Prostate gland (tissue), 2 donors: Measurements from ENCODE around the gene NUDT4B. TPM values are rescaled to one million over a fixed set of nuclear protein-coding genes. Genes with fewer than 3 reads are reported as not detected.
"Not testable (repeated sequence)": the region's sequence is repeated elsewhere in the genome, so short reads cannot be mapped to it uniquely, and the experiment has no call there.

ENCODE experiments used
- DNase-seq: peaks from one replicate; pipeline ENCODE4 v3.0.0-alpha.2; 2019; ENCODE audit warnings: low spot score
- H3K27ac ChIP-seq, 2 donors: fragments of 200-600 bp; sonication (generic); 2 replicates each; pipeline ENCODE4 v1.5.1; 2017 to 2019
- H3K27me3 ChIP-seq: fragments of 200-600 bp; sonication (generic); replicated peaks from 2 replicates; pipeline ENCODE4 v1.5.1; 2019; ENCODE audit not compliant: insufficient read depth
- H3K36me3 ChIP-seq, 2 donors: fragments of 200-600 bp; sonication (generic); 1 replicate in 1 of 2; 2 replicates in 1 of 2; pipeline versions ENCODE4 v1.5.1 to v1.8.1; 2017 to 2019
- H3K4me1 ChIP-seq: fragments of 200-600 bp; sonication (generic); replicated peaks from 2 replicates; pipeline ENCODE4 v1.5.1; 2019
- H3K4me3 ChIP-seq, 2 donors: fragments of 200-600 bp; sonication (generic); 2 replicates each; pipeline ENCODE4 v1.5.1; 2017 to 2019
- H3K9me3 ChIP-seq: fragments of 200-600 bp; sonication (generic); 2 replicates; pipeline ENCODE4 v1.5.1; 2017
- WGBS: methylation state at CpG from one replicate; pipeline ENCODE4 v1.1.5; 2018; 5-methylcytosine and 5-hydroxymethylcytosine counted together
- intact Hi-C: fragments of 100-400 bp; cut with DNase I; formaldehyde crosslinking; loops from one replicate; pipeline ENCODE4 v1.14.2; 2022
- total RNA-seq, 2 donors: library from RNA; depleted of rRNA; stranded (reverse); fragments of >200 nt; gene quantifications; one replicate each; pipeline ENCODE4 v1.1.0, GENCODE V29; 2016

NUDT4B gene
- total RNA-seq, 2 donors from 2014 or later = 40.4 to 88.4 TPM

DNA sequence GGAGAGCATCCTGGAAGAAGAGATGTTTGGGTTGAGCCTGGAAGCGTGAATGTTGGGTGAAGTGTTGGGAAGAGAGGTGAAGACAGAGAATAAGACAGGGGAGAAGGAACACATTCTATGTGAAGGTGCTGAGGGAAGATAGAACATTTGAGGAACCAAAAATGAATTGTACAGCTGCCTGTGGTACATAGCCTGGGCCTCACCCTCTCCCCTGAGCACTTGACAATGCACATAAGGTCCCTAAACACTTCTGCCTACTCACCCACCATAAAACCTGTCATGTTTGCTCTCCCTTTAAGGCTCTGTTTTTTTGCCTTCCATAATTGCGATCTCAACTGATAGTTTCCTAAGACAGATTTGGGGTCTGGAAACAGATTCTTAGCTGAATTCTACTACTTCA, 25.8 kb upstream of the NUDT4B start:
- WGBS = 83% methylated on average over 1 of the region's 2 CpGs
- intact Hi-C loops, H3K9me3 ChIP-seq, H3K36me3 ChIP-seq, H3K27me3 ChIP-seq, H3K4me1 ChIP-seq, H3K27ac ChIP-seq, H3K4me3 ChIP-seq, DNase-seq: not testable (repeated sequence)

DNA sequence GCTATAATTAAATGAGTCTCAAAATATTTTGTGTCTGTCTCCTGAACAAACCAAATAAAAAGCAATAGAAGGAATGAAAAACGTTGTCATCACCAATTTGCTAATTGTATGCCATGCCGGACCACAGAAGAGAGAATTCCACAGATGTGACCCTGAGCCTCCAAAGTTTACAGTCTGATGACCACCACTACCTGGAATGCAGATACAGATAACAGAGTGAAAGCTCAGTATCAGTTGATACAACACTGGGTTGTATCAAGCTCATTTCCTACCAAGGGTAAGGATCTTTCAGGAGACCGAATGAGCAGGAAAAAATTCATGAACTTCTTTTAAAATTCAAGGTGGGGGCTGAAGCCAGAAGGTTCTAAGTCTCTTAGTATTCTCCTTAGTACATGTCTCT, 25.1 kb upstream of the NUDT4B start:
- H3K27ac ChIP-seq, H3K27me3 ChIP-seq, H3K36me3 ChIP-seq, H3K4me3 ChIP-seq, intact Hi-C loops, H3K4me1 ChIP-seq, DNase-seq, H3K9me3 ChIP-seq: not testable (repeated sequence)
- no CpG with 5 or more reads among the region's 3 CpGs for WGBS

DNA sequence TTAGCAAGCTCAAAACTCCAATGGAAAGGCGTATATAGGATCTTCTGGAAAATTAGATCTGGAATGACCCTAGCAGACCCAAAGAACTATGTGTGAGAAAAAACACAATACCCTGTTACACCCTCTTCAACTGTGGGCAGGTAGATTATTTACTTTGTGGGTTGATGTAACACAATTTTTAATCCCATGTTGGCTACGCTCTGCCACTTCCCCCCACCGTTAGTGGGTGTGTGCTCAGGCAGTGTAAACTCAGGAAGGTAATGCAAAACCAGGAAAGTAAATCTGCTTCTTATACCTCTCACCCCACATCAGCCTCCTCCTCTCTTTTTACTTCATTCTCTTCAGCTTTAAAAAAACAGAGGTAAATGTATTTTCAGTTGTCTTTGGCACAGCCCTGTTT, 23.7 kb upstream of the NUDT4B start:
- H3K4me3 ChIP-seq, H3K36me3 ChIP-seq, H3K9me3 ChIP-seq, H3K27ac ChIP-seq, intact Hi-C loops, H3K4me1 ChIP-seq, DNase-seq, H3K27me3 ChIP-seq: not testable (repeated sequence)
- no CpG with 5 or more reads among the region's 3 CpGs for whole genome bisulfite sequencing

DNA sequence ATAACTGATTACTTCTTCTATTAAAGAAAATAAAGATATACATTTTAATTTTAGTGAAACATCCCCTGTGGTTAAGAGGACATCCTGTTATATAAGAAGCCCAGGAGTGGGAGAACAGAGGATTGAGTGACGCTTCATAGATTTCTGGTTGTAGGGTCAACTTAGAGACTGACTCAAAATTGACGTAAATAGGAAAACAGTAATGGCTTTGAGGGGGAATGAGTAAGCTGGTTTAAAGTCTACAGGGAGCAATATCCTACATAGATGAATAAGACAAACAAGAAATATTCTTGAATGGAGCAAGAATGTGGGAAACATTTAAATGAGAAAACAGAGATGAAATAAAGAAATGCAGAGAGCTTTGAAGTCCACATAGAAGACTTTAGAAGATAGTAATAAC, 20.7 kb upstream of the NUDT4B start:
- H3K4me1 ChIP-seq, intact Hi-C loops, H3K27me3 ChIP-seq, DNase-seq, H3K4me3 ChIP-seq, H3K9me3 ChIP-seq, H3K36me3 ChIP-seq, H3K27ac ChIP-seq: not testable (repeated sequence)
- WGBS = no CpG with 5 or more reads among the region's 2 CpGs

DNA sequence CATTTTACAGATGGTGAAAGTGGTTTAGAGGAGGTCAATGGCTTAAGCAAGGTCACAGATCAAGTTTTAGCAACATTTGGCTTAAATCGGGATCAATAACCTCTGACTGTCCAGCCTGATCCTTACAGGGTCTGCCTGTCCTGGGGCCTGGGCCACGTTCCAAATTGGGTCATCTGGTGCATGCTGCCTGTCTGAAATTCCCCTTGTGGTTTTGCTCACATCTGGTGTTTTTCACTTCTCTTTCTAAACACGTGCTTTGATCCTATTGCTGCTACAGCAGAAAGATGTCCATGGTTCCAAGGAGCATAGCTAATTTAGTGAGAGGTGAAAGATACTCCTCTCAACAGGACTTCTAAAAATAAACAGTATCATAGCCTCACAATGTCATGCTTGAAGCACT, 19.4 kb upstream of the NUDT4B start:
- H3K4me3 ChIP-seq, intact Hi-C loops, H3K9me3 ChIP-seq, H3K36me3 ChIP-seq, H3K27ac ChIP-seq, H3K27me3 ChIP-seq, DNase-seq, H3K4me1 ChIP-seq: not testable (repeated sequence)
- no CpG with 5 or more reads among the region's 3 CpGs for WGBS

DNA sequence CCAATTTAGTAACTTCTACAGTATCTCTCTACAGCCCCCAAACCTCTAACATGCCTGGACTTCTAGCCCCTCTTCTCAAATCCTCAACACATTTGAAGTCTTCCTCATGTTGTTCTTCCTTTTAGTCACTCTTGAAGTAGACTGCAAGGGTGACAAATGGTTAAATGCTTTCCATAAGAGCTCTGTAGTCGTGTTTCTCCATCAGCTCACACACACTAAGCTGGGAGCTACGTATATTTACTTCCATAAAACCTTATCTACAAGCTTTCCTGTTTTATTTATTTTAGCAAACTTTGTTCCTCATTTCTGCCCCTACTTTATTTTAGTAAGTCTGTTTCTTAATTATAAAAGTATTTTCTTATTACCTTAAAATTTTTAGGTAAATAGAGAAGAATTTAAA, 19.0 kb upstream of the NUDT4B start:
- H3K4me3 ChIP-seq, H3K27ac ChIP-seq, H3K4me1 ChIP-seq, H3K27me3 ChIP-seq, H3K36me3 ChIP-seq, DNase-seq, intact Hi-C loops, H3K9me3 ChIP-seq: not testable (repeated sequence)
- WGBS = no CpG with 5 or more reads among the region's 2 CpGs

DNA sequence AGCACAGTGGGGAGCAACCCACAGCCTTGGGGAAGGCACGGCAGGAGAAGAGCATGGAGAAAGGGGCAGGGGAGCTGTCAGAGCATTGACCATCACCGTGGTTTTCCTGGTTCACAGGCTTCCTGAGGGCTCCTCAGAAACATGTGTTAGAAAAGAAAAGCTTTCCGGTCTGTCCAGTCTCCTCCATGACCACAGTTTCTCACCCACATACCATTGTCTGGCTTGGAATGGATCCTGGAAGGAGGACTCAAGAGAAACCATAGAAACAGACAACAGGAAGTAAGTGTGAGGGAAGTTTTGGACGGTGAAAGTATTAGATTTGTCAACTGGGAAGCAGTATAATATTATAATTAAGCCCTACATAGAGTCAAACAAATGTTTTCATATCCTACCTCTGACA, 16.3 kb upstream of the NUDT4B start:
- H3K27ac ChIP-seq, intact Hi-C loops, H3K4me1 ChIP-seq, H3K4me3 ChIP-seq, H3K27me3 ChIP-seq, H3K9me3 ChIP-seq, H3K36me3 ChIP-seq, DNase-seq: not testable (repeated sequence)
- WGBS = no CpG with 5 or more reads among the region's 4 CpGs

DNA sequence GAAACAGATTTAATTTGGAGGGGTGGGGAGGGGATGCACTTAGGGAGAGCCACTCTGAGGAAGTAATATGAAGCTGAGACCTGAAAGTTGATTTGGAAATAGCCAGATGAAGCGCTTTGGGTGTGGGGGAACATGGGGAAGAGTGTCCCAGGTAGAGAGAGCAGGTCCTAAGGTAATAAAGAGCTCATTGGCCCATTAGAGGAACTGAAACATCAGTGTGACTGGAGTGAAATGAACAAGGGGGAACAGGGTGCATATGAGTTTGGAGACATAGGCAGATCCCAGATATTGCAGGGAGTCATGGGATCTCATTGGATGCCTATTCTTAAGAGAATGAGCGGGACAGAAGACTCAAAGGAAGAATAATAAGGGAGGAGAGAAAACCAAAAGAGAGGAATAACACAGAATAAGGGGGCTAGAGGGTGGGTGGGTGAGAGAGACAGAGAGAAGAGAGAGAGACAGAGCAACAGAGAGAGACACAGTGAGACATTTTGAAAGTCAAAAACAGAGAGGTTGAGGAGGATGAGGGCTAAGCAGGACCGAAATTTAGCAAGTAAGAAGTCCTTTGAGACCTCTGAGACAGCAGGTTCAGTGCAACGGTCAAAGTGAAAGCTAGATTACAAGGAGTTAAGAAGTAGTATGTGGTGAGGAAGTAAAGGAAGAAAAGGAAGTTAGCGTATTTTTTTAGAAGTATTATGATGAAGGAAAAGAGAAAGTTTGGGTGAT, 14.8 kb upstream of the NUDT4B start:
- H3K36me3 ChIP-seq, H3K27ac ChIP-seq, H3K9me3 ChIP-seq, H3K4me1 ChIP-seq, DNase-seq, intact Hi-C loops, H3K4me3 ChIP-seq, H3K27me3 ChIP-seq: not testable (repeated sequence)
- WGBS = no CpG with 5 or more reads among the region's 5 CpGs

DNA sequence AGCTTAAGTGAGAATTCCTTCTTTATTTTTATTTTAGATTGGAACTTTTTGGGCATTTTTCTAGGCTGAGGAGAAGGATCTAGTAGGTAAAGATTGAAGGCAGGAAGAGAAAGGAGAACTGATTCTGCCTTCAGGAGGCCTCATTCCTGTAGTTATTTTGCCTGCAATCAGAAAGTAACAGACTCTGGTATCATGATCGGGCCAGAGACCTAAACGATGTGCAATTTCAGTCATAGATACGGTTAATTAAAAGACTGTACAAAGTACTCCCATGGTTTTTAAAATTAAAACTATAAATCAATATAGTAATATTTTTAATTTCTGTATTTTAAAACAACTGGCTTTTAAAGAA, 14.3 kb upstream of the NUDT4B start:
- H3K4me1 ChIP-seq, DNase-seq, H3K27me3 ChIP-seq, H3K4me3 ChIP-seq, intact Hi-C loops, H3K9me3 ChIP-seq, H3K36me3 ChIP-seq, H3K27ac ChIP-seq: not testable (repeated sequence)
- no CpG with 5 or more reads among the region's 3 CpGs for WGBS

DNA sequence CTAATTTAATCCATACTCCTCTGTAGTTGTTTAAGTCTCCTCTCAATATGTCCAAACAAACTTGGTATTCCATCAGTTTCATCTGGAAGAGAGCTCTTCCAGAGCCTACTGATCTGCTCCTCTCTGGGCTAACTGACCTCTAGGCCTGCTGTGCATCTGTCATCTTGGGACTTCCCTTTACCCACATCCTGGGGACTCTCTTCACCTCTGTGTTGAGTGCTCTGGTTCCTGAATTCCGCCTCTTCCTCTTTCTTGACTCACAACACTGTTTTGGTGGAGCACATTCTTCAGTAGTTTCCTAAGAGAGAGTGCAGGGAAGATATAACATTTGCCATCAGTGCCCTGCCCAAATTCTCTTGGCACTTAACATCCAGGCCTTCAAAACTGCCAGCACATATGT, 13.0 kb upstream of the NUDT4B start:
- intact Hi-C loops, H3K4me3 ChIP-seq, H3K27me3 ChIP-seq, H3K4me1 ChIP-seq, H3K36me3 ChIP-seq, H3K27ac ChIP-seq, DNase-seq, H3K9me3 ChIP-seq: not testable (repeated sequence)
- no CpG with 5 or more reads among the region's 1 CpG for WGBS

DNA sequence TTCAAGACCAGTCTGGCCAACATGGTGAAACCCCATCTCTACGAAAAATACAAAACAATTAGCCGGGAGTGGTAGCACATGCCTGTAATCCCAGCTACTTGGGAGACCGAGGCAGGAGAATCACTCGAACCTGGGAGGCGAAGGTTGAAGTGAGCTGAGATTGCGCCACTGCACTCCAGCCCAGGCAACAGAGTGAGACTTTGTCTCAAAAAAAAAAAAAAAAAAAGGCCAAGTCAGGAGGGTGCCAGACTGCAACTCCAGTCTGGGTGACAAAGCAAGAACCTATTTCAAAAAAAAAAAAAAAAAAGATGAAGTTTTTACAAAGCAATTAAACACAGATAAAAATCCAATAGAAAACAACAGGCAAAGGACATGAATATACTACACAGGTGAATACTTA, 9.9 kb upstream of the NUDT4B start:
- WGBS = no CpG with 5 or more reads among the region's 6 CpGs
- H3K36me3 ChIP-seq, intact Hi-C loops, H3K4me1 ChIP-seq, H3K9me3 ChIP-seq, H3K27ac ChIP-seq, H3K27me3 ChIP-seq, DNase-seq, H3K4me3 ChIP-seq: not testable (repeated sequence)

DNA sequence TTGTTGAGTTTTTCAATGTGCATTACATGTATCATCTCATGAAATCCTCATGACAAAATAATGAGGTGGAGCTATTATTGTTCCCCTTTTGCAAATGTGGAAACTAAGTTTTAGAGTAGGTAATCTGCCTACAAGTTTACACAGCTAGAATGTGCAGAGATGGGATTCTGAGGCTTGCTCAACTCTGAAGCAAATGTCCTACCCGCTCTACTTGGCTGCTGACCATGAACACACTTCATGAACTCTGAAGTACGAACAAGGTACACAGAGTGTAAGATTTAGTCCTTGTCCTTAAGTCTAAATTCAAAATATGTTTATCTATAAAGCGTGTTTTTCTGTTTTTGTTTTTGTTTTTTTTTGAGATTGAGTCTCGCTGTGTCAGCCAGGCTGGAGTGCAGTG, 5.4 kb upstream of the NUDT4B start:
- H3K27me3 ChIP-seq, H3K27ac ChIP-seq, intact Hi-C loops, H3K36me3 ChIP-seq, DNase-seq, H3K9me3 ChIP-seq, H3K4me3 ChIP-seq, H3K4me1 ChIP-seq: not testable (repeated sequence)
- no CpG with 5 or more reads among the region's 4 CpGs for WGBS
